GM12891 (cell line): Measurements from ENCODE around the gene ECI1.

Source experiments
- DNase-seq: peaks from one replicate; pipeline ENCODE4 v3.0.0; 2011; ENCODE audit warnings: low spot score; ENCODE audit not compliant: insufficient read length
- FAIRE-seq: peaks from 2 replicates; lab custom pipeline; 2011; peaks lifted over from hg19 to GRCh38; lab: Jason Lieb, UNC
- PAX5 ChIP-seq: IDR thresholded peaks from 2 replicates; pipeline ENCODE4 v1.6.1; 2011; ENCODE audit warnings: low read length, moderate library complexity, mild to moderate bottlenecking; ENCODE audit not compliant: insufficient read depth, severe bottlenecking
- POLR2A ChIP-seq: IDR thresholded peaks from 2 replicates; pipeline ENCODE4 v1.6.1; 2011; ENCODE audit warnings: low read depth, low read length, control low read depth
- POLR2AphosphoS5 ChIP-seq: IDR thresholded peaks from 2 replicates; pipeline ENCODE4 v1.6.1; 2011; ENCODE audit warnings: low read depth, low read length, control low read depth
- POU2F2 ChIP-seq: IDR thresholded peaks from 2 replicates; pipeline ENCODE4 v1.6.1; 2011; ENCODE audit warnings: low read depth, mild to moderate bottlenecking, control low read depth, low read length, moderate library complexity
- SPI1 ChIP-seq: IDR thresholded peaks from 2 replicates; pipeline ENCODE4 v1.6.1; 2011; ENCODE audit warnings: low read depth, low read length, control low read depth
- TAF1 ChIP-seq: IDR thresholded peaks from 2 replicates; pipeline ENCODE4 v1.6.1; 2011; ENCODE audit warnings: low read depth, low read length, control low read depth

Gene ECI1

DNA sequence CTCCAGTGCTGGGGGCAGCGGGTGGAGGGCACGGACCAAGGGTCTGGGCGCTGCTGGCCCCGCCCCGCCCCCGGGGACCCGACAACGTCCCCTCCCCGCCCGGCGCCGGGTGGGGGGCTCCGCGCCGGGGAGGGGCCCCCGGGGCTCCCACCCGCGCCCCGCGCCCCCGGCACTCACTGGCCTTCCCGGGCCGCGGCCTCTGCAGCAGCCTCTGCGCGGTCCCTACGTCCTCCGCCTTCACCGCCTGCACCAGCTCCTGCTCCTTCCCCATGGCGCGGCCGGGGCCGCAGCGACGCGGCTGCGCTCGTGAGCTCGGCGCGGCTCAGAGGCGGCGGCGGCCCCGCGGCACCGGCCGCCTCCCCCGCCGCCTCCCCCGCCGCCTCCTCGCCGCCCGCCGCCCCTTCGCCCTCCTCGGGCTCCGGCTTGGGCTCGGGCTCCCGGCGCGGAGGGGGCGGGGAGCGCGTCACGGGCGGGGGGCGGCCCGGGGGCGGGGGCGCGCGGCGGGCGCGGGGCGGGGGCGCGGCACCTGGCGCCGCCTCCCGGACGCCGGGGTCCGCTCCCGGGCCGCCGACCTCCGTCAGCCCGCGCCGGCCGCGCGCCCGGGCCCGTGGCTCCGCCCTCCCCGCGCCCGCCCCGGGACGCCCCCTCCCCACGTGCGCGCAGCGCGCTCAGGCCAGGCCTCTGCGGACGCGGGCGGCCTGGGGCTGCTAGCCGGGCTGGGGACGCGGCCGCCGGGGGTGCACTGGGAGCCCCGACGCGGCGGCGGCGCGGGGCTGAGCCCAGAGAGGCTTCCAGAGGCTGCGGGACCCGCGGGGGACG is 55.0 kb downstream of the ECI1 start, which contains the start of gene CASKIN1:
Gene CASKIN1, minus strand, starts transcription at position 444 of the 819 bp plus-strand sequence. Its CDS starts 173 bp downstream, at position 271.
- TF ChIP-seq POLR2AphosphoS5 (no peak), SPI1 (no peak), PAX5 (no peak), TAF1 (no peak), POU2F2 (no peak), POLR2A (no peak)
- no peak for DNase-seq
- FAIRE-seq = no peak

DNA sequence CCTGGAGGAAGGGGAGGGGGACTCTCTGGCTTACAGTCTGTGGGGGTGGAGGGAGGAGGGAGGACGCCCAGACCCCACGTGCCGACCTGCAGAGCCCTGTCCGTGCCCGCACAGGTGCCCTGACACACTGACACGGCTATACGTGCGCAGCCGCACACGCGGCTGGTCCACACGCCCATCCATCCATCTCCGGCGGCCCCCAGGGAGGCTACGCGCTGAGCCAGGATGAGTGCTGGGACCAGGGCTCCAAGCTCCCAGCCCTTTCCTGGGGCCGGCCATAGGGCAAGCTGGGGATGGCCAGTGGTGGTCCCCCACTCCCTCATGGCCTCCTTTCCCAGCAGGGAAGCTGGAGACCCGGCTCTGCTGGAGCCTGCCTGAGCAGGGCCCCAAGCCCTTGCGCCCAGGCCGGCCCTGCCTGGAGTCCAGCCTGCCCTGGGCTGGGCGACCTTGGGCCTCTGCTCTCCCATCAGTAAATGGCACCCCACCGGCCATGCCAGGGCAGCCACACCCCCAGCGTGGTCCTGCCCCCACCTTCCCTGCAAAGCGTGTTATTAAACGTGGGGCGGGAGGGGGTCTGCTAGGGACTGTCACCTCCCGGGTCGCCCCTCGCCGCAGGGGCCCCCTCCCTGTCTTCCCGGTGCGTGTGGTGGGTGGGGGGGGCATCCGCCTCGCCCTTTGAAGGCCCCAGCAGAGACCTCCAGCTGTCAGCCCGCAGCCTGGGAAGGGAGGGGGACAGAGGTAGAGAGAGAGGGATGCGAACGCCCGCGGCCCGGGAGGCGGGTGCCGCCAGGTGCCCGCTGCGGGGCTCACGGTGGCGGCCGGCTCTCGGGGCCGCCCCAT is 55.8 kb downstream of the ECI1 start:
- FAIRE-seq = no peak
- DNase-seq = no peak

DNA sequence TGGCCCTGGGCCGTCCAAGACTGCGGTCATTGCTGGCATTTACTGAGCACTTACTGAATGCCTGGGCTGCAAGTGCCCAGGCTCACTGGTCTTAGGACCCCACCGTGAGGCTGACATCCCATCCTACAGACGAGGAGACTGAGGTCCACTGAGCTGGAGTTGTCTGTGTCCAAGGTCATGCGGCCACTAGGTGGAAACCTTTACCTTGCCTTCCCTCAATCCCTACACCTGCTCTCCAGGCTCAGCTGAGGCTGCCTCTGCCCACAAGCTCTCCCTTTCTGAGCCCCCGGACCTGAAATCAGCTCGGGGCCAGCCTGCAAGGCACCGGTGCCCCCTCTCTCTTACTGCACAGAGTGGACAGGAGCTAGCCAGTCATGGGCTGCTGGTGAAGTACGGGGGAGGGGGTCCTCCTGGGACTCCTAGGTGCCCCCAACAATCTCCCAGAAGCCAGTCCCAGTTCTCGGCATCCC is 56.5 kb downstream of the ECI1 start:
- no peak for TF ChIP-seq SPI1
- no peak for TF ChIP-seq PAX5
- TF ChIP-seq POU2F2 = no peak
- TF ChIP-seq TAF1 = no peak
- no peak for TF ChIP-seq POLR2AphosphoS5
- no peak for TF ChIP-seq POLR2A
- FAIRE-seq (peak; percentile 82), DNase-seq (peak; percentile 68)

More for the DNA sequence above, 55.8 kb downstream of the ECI1 start:
- no peak for TF ChIP-seq PAX5
- TF ChIP-seq POLR2A = no peak
- no peak for TF ChIP-seq SPI1
- TF ChIP-seq POLR2AphosphoS5 = no peak
- no peak for TF ChIP-seq POU2F2
- TF ChIP-seq TAF1 = no peak

DNA sequence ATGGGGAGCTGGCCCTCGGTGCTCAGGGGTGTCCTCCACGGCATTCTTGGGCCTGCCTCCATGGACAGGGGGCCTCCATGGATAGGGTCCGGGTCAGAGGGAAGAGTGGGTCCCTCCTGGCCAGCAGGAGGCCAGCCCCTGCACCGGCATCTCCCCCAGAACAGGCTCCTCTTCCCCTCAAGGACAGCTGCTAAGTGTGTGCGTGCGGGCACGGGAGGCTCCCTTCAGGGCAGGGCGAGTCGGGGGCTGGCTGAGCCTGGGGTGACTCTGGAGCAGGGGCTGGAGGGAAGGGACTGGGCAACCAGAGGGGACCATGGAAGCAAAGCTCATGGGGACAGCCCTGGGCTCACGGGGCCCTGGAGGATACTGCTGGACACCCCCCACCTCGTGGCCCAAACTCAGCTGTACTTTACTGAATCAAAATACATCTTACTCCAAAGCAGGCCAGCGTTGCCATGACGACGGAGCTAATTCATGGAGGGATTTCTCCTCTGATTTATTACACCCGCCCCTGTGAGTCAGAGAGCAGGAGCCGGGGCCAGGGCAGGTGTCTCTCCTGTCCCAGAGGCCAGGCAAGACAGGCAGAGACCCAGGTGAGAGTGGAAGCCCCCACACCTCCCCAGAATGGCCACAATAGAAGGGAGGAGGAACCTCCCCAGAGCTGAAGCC is 57.1 kb downstream of the ECI1 start:
- no peak for TF ChIP-seq POU2F2
- no peak for TF ChIP-seq POLR2AphosphoS5
- no peak for TF ChIP-seq PAX5
- TF ChIP-seq POLR2A = no peak
- TF ChIP-seq TAF1 = no peak
- TF ChIP-seq SPI1 = no peak
- no peak for DNase-seq
- FAIRE-seq = no peak

DNA sequence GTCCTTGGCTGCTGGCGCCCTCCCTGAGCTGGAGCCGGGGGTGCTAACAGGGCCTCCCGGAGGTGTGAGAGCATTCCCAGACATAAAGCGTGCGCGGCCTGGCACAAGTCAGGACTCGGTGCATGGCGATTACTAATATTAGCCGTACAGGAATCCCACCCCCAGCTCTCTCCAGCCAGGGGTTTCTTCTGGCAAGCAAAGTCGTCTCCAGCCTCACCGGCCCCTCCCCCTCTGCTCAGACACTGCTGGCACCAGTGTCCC is 60.0 kb downstream of the ECI1 start:
- no peak for DNase-seq
- TF ChIP-seq PAX5 = no peak
- no peak for TF ChIP-seq SPI1
- TF ChIP-seq TAF1 = no peak
- no peak for TF ChIP-seq POLR2AphosphoS5
- no peak for TF ChIP-seq POU2F2
- TF ChIP-seq POLR2A = no peak
- no peak for FAIRE-seq

DNA sequence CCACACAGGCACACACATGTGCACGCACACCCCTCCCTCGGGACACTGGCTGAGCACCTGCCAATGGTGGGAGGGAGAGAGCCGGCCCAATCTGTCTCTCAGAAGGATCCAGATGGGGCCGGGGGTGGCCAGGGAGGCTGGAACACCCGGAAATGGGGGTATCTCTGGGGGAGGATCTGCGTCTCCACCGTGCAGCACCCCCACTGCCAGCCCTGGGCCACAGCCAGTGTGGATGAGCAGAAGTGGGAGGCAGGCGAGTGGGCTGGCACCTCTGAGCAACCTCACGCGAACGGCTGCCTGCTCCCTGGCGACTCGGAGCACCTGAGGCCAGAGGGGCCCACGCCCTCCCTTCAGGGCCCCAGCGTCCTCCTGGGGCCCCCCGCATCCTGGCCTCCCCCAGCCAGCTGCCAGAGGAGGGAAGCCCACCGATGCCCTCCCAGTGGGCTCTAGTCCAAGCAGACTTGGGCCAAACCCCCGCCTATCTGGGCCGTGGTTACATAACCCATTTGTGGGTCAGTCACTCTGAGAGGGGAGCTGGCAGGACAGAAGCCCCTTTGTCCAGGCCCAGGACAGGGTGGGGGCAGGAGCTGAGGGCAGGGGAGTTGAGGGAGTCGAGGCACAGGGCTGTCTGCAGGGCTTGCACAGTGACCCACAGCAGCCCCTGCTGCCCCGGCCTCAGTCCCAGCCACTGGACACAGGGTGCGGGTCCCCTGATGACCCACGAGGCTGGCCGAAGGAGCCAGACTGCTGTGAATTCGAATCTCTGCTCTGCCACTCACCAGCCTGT is 60.5 kb downstream of the ECI1 start:
- DNase-seq (no peak), FAIRE-seq (no peak)

DNA sequence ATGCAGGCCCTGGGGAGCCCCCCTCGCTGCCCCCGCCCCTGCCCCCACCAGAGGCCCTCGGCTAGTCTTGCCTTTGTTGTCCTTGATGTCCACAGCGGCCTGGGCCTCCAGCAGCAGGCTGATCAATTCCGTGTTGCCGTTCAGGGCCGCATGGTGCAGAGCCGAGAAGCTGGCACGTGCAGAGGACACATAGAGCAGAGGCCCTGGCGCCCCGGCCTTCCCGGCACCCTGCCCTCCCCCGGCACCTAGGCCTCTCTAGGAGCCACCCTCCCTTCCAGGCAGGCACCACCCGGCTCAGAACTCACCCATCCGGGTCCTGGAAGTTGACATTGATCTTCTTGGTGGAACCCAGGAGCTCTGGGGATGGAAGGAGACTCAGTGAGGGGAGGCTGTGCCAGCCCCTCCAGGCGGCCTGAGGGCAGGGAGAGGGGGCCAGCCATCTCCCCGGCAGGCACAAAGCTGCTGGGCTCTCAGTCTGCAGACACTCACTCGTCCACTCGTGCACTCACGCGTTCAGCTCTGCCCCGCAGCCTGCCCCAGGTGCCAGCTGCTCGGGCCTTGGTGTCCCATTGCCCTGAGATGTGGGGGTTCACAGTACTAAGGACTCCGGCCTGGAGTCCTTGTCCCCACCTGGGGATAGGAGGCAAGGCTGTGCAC is 61.3 kb downstream of the ECI1 start:
- FAIRE-seq = no peak
- TF ChIP-seq TAF1 = no peak
- TF ChIP-seq PAX5 = no peak
- TF ChIP-seq POLR2AphosphoS5 = no peak
- no peak for TF ChIP-seq POU2F2
- no peak for TF ChIP-seq SPI1
- TF ChIP-seq POLR2A = no peak
- DNase-seq = no peak

More for the DNA sequence above, 60.5 kb downstream of the ECI1 start:
- no peak for TF ChIP-seq POLR2A
- TF ChIP-seq POU2F2 = no peak
